ENCODE data around the gene MYO1B.

The MYO1B gene

DNA sequence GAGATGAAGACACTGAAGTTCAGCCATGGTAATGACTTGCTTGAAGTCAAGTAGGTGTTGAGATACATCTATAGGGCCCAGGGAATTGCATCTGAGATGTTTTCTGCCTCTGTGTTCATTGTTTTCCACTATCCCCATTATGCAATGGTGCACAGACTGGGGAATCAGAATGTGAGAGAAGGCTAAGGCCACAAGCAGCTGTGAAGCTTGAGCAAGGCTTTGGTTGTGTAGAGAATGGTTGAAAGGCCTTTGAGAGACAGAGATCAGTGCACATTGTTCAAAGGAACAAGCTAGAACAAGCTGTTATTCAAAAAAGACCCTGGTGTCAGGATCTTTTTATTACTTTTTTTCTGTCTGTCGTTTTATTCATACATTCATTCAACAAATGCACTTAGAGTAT is 82.3 kb downstream of the MYO1B start:
- TF ChIP-seq, protein P1, sequence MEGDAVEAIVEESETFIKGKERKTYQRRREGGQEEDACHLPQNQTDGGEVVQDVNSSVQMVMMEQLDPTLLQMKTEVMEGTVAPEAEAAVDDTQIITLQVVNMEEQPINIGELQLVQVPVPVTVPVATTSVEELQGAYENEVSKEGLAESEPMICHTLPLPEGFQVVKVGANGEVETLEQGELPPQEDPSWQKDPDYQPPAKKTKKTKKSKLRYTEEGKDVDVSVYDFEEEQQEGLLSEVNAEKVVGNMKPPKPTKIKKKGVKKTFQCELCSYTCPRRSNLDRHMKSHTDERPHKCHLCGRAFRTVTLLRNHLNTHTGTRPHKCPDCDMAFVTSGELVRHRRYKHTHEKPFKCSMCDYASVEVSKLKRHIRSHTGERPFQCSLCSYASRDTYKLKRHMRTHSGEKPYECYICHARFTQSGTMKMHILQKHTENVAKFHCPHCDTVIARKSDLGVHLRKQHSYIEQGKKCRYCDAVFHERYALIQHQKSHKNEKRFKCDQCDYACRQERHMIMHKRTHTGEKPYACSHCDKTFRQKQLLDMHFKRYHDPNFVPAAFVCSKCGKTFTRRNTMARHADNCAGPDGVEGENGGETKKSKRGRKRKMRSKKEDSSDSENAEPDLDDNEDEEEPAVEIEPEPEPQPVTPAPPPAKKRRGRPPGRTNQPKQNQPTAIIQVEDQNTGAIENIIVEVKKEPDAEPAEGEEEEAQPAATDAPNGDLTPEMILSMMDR (IDR thresholded peaks at IDR 0.05; ENCODE audit: low read depth, low read length), result no peak
- DNase-seq (ENCODE audit: low read depth, low spot score), result no peak
- in situ Hi-C loops (cut with HindIII; ENCODE audit: low sequenced_read_pairs), result no loop called here
- no peak overlapping the region for H3K4me3 ChIP-seq (ENCODE audit: low read depth, low read length)

DNA sequence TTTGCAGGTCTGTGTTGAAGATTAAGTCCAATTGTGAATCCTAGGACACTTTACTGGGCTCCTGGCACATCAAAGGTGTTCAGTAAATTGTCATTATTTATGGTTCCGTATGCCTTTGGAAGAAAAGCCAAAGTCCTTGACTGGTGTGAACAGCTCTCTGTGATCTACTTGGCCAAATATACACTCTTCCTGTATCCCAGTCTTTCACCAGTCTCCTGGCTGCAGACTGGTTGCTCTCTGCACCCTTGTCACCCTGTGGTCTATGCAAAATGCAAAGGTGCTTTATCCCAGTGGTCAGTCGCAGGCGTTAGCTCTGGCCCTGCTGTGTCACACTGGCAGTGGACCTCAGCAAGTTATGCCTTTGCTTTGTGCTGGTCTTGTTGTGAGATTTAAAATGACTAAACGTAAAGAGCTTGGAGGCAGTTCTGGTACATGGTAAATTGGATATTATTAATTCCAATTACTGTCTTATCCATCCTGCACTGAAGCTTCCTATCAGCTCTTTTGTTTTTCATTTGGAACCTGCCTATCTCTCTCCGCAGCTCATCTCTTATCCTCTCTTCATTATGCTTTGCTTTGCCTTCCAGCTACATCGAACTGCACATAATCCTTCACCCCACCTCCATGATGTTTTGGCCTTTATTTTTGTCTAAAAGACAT is 83.1 kb downstream of the MYO1B start:
- in situ Hi-C loops (cut with HindIII; ENCODE audit: low sequenced_read_pairs), result no loop called here
- DNase-seq (ENCODE audit: low read depth, low spot score), result no peak
- TF ChIP-seq, protein P1 (IDR thresholded peaks at IDR 0.05; ENCODE audit: low read depth, low read length), result no peak
- no peak overlapping the region for H3K4me3 ChIP-seq (ENCODE audit: low read depth, low read length)

DNA sequence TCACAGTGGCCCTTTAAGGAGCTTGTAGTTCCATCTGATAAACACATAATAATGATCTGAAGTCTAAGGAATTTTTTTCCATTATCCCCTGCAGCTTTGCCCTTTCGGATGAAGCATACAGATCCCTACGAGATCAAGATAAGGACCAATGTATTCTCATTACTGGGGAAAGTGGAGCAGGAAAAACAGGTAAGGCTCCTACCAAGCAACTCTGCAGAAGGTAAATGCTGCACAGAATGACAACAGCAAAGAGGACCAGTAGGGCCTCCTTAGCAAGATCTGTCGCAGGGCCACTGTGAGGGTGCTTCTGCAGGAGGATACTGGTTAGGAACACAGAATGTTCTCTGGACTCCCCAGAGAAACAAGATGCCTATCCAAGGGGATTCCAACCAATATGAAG is 84.6 kb downstream of the MYO1B start:
- in situ Hi-C loops (cut with HindIII; ENCODE audit: low sequenced_read_pairs), result no loop called here
- TF ChIP-seq, protein P1 (IDR thresholded peaks at IDR 0.05; ENCODE audit: low read depth, low read length), result no peak
- DNase-seq (ENCODE audit: low read depth, low spot score), result no peak
- no peak overlapping the region for H3K4me3 ChIP-seq (ENCODE audit: low read depth, low read length)

DNA sequence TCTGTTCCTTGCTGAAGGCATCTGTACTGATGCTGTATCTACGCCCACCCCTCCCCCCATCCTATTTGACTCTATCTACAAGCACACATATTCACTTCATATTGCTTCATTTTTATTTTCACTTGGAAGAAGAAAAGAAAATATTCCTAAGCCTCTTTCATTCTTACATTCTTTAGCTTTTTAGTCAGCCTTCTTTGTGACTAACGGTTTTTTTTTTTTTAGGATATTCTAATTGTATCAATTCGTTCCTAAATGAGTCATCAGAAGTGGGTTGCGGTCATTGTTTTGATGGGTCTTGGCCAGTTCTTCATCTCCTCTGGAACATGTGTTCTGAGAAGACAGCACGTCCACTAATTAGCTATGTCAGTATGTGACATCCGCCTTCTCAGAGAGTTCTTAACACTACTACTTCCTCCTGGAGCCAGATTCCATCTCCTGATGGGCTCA is 88.7 kb downstream of the MYO1B start:
- DNase-seq (ENCODE audit: low read depth, low spot score), result peak; percentile 96
- H3K4me3 ChIP-seq (ENCODE audit: low read depth, low read length), result no peak overlapping the region
- TF ChIP-seq, protein P1 (IDR thresholded peaks at IDR 0.05; ENCODE audit: low read depth, low read length), result no peak
- in situ Hi-C loops (cut with HindIII; ENCODE audit: low sequenced_read_pairs), result no loop called here

- in situ Hi-C loops (cut with HindIII; ENCODE audit: low sequenced_read_pairs), result no loop called here
- no peak for DNase-seq (ENCODE audit: low read depth, low spot score)
- TF ChIP-seq, protein P1 (IDR thresholded peaks at IDR 0.05; ENCODE audit: low read depth, low read length), result no peak
- H3K4me3 ChIP-seq (ENCODE audit: low read depth, low read length), result no peak overlapping the region
Observed at GRCh38 chr2:191335875-191336464, 90.8 kb downstream of the MYO1B start.

GRCh38 chr2:191341436-191341835 is 96.2 kb downstream of the MYO1B start:
- in situ Hi-C loops (cut with HindIII; ENCODE audit: low sequenced_read_pairs), result no loop called here
- DNase-seq (ENCODE audit: low read depth, low spot score), result no peak
- TF ChIP-seq, protein P1 (IDR thresholded peaks at IDR 0.05; ENCODE audit: low read depth, low read length), result no peak
- no peak overlapping the region for H3K4me3 ChIP-seq (ENCODE audit: low read depth, low read length)

Data from astrocyte of the spinal cord (primary cell).